Measurements from ENCODE around the gene PSMD4.

The PSMD4 gene

DNA sequence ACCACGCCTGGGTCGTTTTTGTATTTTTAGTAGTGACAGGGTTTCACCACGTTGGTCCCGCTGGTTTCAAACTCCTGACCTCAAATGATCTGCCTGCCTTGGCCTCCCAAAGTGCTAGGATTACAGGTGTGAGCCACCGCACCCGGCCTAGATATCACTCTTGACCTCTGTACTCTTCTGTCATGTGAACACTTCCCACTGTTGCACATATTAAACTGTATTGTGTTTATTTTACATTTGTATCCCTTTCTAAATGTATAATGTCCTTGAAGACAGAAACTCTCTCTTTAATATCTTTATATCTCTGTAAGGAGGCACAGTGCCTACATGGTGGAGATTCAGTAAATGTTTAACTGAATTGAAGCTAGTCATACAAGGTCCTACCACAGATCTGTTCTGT is 19.3 kb upstream of the PSMD4 start:
- TF ChIP-seq, protein P1, sequence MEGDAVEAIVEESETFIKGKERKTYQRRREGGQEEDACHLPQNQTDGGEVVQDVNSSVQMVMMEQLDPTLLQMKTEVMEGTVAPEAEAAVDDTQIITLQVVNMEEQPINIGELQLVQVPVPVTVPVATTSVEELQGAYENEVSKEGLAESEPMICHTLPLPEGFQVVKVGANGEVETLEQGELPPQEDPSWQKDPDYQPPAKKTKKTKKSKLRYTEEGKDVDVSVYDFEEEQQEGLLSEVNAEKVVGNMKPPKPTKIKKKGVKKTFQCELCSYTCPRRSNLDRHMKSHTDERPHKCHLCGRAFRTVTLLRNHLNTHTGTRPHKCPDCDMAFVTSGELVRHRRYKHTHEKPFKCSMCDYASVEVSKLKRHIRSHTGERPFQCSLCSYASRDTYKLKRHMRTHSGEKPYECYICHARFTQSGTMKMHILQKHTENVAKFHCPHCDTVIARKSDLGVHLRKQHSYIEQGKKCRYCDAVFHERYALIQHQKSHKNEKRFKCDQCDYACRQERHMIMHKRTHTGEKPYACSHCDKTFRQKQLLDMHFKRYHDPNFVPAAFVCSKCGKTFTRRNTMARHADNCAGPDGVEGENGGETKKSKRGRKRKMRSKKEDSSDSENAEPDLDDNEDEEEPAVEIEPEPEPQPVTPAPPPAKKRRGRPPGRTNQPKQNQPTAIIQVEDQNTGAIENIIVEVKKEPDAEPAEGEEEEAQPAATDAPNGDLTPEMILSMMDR (IDR thresholded peaks at IDR 0.05; ENCODE audit: extremely low read depth, missing control alignments): no peak

DNA sequence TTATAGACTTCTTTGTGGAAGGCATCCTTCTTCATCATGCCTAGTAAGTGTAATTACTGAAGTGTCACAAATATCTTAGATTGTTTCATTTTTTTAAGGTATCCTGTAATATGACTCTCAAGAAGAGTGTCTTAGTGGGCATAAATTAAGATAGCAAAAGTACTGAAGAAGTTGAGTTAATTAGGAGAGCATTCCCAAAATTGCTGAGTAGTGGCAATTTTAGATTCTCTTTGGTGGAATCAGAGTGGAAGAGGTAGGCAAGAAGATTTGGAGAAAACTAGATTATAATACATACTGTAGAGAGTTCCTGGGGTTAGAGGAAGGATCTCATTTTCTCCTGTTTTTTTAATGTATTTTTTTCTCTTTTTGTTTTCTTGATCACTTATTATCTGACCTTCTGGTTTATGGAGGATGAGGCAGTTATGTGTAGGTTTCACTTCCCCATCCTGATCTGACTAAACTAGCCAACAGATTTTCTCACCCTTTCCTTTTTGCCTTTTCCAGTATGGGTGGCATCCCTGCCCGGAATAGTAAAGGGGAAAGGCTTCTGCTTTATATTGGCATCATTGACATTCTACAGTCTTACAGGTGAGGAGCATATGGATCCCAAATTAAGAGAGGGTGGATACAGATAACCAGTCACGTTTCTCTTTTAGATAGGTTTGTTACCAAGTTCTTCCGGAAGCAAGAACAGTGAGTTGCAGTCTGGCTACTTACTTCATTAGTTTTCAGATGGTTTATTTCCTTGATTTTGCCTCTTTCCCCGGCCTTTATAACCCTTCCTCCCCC is 16.7 kb upstream of the PSMD4 start:
- peak; percentile 34 for DNase-seq (ENCODE audit: low spot score)
- TF ChIP-seq, protein P1 (IDR thresholded peaks at IDR 0.05; ENCODE audit: extremely low read depth, missing control alignments): no peak

More for the DNA sequence above, 19.3 kb upstream of the PSMD4 start:
- DNase-seq (ENCODE audit: low spot score): no peak

DNA sequence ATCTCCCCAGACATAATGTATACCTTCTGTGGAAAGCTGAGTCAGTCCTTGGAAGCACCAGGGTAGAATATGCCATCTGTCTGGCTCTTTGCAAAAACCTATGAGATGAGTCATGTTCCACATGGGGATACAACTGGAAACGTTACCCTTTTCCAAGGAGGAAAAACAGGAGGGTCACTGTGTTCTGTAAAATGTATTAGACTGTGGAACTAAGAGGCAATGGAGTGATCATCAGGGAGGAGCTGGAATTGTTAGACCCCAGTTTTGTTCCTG is 16.1 kb upstream of the PSMD4 start:
- DNase-seq (ENCODE audit: low spot score): no peak
- TF ChIP-seq, protein P1 (IDR thresholded peaks at IDR 0.05; ENCODE audit: extremely low read depth, missing control alignments): no peak

DNA sequence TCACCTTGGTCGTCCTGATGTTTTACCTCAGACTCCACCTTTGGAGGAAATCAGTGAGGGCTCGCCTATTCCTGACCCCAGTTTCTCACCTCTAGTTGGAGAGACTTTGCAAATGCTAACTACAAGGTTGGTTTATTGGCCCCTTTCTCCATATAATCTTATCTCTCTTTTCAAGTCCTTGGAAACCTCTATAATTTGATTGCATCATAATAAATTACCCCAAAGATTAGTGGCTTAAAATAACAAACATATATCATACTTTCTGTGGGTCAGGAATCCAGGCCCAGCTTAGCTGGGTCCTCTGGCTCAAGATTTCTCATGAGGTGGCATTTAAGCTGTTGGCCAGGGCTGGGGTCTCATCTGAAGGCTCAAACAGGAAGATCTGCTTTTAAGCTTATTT is 12.1 kb upstream of the PSMD4 start:
- TF ChIP-seq, protein P1 (IDR thresholded peaks at IDR 0.05; ENCODE audit: extremely low read depth, missing control alignments): no peak
- DNase-seq (ENCODE audit: low spot score): no peak

DNA sequence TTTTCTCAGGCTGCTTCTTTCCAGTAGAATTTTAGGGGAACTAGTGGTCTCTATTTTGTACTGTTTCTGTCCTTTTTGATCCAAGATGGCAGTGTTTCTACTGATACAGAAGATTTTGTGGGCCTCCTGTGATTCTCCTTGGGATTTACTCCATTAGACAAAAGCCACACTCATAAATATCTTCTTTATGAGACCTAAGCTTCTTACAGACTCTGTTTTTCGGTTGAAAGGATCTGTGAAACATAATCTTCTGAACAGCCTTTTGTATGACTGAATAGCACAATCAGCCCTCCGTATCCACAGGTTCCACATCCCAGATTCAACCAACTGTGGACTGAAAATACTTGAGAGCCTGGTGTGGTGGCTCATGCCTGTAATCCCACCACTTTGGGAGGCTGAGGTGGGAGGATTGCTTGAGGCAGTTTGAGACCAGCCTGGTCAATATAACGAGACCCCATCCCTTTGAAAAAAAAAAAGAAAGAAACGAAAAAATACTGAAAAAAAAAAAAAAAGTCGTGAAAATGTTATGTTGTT is 10.8 kb upstream of the PSMD4 start:
- no peak for DNase-seq (ENCODE audit: low spot score)
- TF ChIP-seq, protein P1 (IDR thresholded peaks at IDR 0.05; ENCODE audit: extremely low read depth, missing control alignments): no peak

DNA sequence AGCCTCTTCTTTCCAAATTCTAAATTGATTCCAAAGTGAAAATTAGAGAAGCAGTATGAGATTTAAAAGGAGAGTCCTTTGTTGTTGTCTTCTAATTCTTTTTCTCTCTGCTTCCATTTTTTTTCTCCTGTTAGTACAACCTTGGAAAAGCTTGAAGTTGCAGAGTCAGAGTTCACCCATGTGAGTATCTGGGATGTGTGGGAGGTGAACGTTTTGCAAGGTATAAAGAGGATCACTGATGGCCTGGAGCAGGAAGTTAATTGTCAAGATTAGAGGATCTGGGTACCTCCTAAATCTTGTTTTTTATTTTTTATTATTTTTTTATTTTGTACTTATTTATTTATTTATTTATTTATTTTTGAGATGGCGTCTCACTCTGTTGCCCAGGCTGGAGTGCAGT is 7.7 kb upstream of the PSMD4 start:
- DNase-seq (ENCODE audit: low spot score): no peak
- TF ChIP-seq, protein P1 (IDR thresholded peaks at IDR 0.05; ENCODE audit: extremely low read depth, missing control alignments): no peak

DNA sequence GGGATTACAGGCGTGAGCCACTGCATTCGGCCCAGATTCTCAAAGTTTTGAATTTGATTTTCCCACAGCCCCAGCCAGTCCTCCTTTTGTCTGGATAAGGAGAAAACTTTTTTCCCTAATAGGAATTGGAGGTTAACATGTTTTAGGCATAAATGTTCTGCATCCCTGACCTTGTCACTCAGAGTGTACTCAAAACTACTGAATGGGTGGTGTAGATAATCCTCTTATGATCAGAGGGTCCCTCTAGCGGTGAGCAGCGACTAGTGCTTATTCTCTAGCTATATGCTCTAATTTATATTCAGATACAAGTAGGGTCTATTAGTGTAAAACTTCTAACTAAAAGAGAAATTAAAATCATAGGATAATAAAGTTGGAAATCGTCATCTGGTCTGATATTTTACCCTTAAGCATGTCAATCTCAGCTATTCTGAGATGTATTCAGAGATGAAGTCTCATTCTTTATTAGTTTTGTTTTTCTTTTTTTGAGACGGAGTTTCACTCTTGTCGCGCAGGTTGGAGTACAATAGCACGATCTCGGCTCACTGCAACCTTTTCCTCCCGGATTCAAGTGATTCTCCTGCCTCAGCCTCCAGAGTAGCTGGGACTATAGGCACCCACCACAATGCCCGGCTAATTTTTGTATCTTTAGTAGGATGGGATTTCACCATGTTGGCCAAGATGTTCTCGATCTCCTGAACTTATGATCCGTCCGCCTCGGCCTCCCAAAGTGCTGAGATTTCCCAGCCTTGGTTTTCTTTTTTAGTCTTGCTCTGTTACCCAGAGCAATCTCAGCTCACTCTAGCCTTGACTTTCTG is 2.7 kb upstream of the PSMD4 start:
- peak; percentile 75 for DNase-seq (ENCODE audit: low spot score)
- TF ChIP-seq, protein P1 (IDR thresholded peaks at IDR 0.05; ENCODE audit: extremely low read depth, missing control alignments): peak; percentile 69
